ENCODE measurements around the gene ADGRD1. TPM values are rescaled to one million over a fixed set of nuclear protein-coding genes. Genes with fewer than 3 reads are reported as not detected.

ADGRD1 gene
- total RNA-seq, 1 donor from 2014 or later: 0.47 TPM

- no peak for TF ChIP-seq CTCF (IDR thresholded peaks at IDR 0.05)
- no peak overlapping the region for H3K27ac Mint-ChIP-seq
- intact Hi-C loops (cut with micrococcal nuclease): loop anchor here (5.0 kb wide), 2 partner anchors 108 to 112 kb away; partner anchors contain the start of gene RAN
Observed at GRCh38 chr12:130984183-130985058, 30.7 kb downstream of the ADGRD1 start.

GRCh38 chr12:130987151-130987931 is 33.6 kb downstream of the ADGRD1 start:
- CTCF ChIA-PET: no interaction called here
- DNase-seq (no peak), ATAC-seq (ENCODE audit: low read depth) (no peak)
- H3K27ac Mint-ChIP-seq: no peak overlapping the region
- peaks cover 10% of the 10 kb centered on the region for H3K27me3 Mint-ChIP-seq
- peaks cover 13% of the 10 kb centered on the region for H3K4me1 Mint-ChIP-seq
- H3K36me3 Mint-ChIP-seq (ENCODE audit: low read depth): no peaks in the 10 kb centered on the region
- intact Hi-C loops (cut with micrococcal nuclease): no loop called here
- H3K4me3 Mint-ChIP-seq: no peak overlapping the region
- no peaks in the 10 kb centered on the region for H3K9me3 Mint-ChIP-seq
- no peak for TF ChIP-seq CTCF (IDR thresholded peaks at IDR 0.05)
- POLR2A ChIA-PET: no interaction called here

More at GRCh38 chr12:130984183-130985058, 30.7 kb downstream of the ADGRD1 start:
- no peak for DNase-seq
- peaks cover 10% of the 10 kb centered on the region for H3K27me3 Mint-ChIP-seq
- H3K4me3 Mint-ChIP-seq: no peak overlapping the region
- CTCF ChIA-PET: no interaction called here
- H3K4me1 Mint-ChIP-seq: peaks cover 39% of the 10 kb centered on the region
- H3K9me3 Mint-ChIP-seq: no peaks in the 10 kb centered on the region
- POLR2A ChIA-PET: no interaction called here
- no peak for ATAC-seq (ENCODE audit: low read depth)
- no peaks in the 10 kb centered on the region for H3K36me3 Mint-ChIP-seq (ENCODE audit: low read depth)

DNA sequence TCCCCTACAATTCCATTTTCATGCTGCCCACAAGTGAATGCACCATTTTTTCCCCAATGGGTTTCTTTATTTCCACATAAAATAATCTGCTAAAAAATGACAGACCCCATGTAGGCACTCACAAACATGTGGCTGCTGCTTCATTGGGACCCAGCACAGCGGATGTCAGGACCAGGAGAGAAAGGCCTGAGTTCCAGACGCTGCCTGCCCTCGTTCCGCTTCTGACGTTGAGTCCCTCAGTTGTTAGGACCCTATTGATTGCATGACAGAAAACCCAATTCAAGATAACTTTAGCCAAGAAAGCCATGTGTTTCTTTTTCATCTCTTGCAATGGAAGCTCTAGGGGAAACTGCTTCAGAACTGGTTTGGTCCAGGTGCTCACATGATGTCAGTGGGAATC is 34.6 kb downstream of the ADGRD1 start:
- H3K4me3 Mint-ChIP-seq: no peak overlapping the region
- no peak overlapping the region for H3K27ac Mint-ChIP-seq
- H3K36me3 Mint-ChIP-seq (ENCODE audit: low read depth): no peaks in the 10 kb centered on the region
- ATAC-seq (ENCODE audit: low read depth) (no peak), DNase-seq (no peak)
- intact Hi-C loops (cut with micrococcal nuclease): no loop called here
- TF ChIP-seq CTCF (IDR thresholded peaks at IDR 0.05): no peak
- ChIA-PET POLR2A (no interaction called here), CTCF (no interaction called here)
- peaks cover 11% of the 10 kb centered on the region for H3K4me1 Mint-ChIP-seq
- peaks cover 14% of the 10 kb centered on the region for H3K27me3 Mint-ChIP-seq
- H3K9me3 Mint-ChIP-seq: no peaks in the 10 kb centered on the region

- Mint-ChIP-seq H3K27me3 (peaks cover 14% of the 10 kb centered on the region), H3K9me3 (no peaks in the 10 kb centered on the region), H3K4me3 (no peak overlapping the region), H3K4me1 (peaks cover 9% of the 10 kb centered on the region), H3K36me3 (ENCODE audit: low read depth) (no peaks in the 10 kb centered on the region), H3K27ac (no peak overlapping the region)
- CTCF ChIA-PET: no interaction called here
- ATAC-seq (ENCODE audit: low read depth) (no peak), DNase-seq (no peak)
- POLR2A ChIA-PET: no interaction called here
- intact Hi-C loops (cut with micrococcal nuclease): no loop called here
- TF ChIP-seq CTCF (IDR thresholded peaks at IDR 0.05): no peak
Observed at GRCh38 chr12:130988751-130989150, 35.0 kb downstream of the ADGRD1 start.

DNA sequence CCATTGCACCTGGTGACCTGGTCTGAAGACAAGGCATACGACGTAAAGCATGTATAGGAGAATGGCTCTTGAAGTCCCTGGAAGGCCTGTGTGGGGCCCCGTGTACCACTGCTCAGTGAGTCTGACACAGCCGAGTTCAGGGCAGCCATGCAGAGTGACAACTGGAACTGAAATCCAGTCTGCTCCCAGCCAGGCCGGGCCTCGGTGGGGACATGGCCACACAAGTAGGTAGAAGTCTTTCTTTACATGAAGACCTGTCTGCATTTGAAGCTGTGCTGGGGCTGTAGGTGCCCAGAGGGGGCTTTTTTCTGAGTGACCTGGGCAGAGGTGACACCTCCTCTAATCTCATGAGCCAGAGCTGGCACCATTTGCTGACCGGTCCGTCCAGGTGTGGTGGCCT is 35.7 kb downstream of the ADGRD1 start:
- Mint-ChIP-seq H3K27me3 (peaks cover 14% of the 10 kb centered on the region), H3K9me3 (no peaks in the 10 kb centered on the region), H3K4me3 (no peak overlapping the region), H3K36me3 (ENCODE audit: low read depth) (no peaks in the 10 kb centered on the region), H3K27ac (no peak overlapping the region), H3K4me1 (peaks cover 9% of the 10 kb centered on the region)
- DNase-seq (no peak), ATAC-seq (ENCODE audit: low read depth) (no peak)
- TF ChIP-seq CTCF (IDR thresholded peaks at IDR 0.05): no peak
- POLR2A ChIA-PET: no interaction called here
- intact Hi-C loops (cut with micrococcal nuclease): no loop called here
- CTCF ChIA-PET: no interaction called here

All from activated B cell treated with CpG ODN at 0.5 μM for 24 hours (primary cell).